Tibial nerve (tissue), 4 donors: ENCODE measurements around the gene APLN. TPM values are rescaled to one million over a fixed set of nuclear protein-coding genes. Genes with fewer than 3 reads are reported as not detected.

ENCODE experiments used
- DNase-seq, 2 donors: peaks; one replicate each; pipeline ENCODE4 v3.0.0-alpha.2; 2019; ENCODE audit warnings: low spot score in 2 of 2
- H3K27ac ChIP-seq, 4 donors: fragments of 200-600 bp; sonication (generic) in 3 of 4; one replicate each; pipeline ENCODE4 v1.5.1; 2017 to 2019; ENCODE audit warnings: mild to moderate bottlenecking in 1 of 4
- H3K27me3 ChIP-seq, 2 donors: fragments of 200-600 bp; sonication (generic) in 1 of 2; one replicate each; pipeline versions ENCODE4 v1.5.1 to v1.6.0; 2017 to 2019
- H3K36me3 ChIP-seq, 3 donors: fragments of 200-600 bp; sonication (generic); one replicate each; pipeline ENCODE4 v1.5.1; 2018 to 2019
- H3K4me1 ChIP-seq, 4 donors: fragments of 200-600 bp; sonication (generic) in 3 of 4; one replicate each; pipeline ENCODE4 v1.5.1; 2017 to 2019
- H3K4me3 ChIP-seq, 4 donors: fragments of 200-600 bp; sonication (generic) in 3 of 4; one replicate each; pipeline ENCODE4 v1.5.1; 2017 to 2019; ENCODE audit warnings: mild to moderate bottlenecking in 1 of 4, moderate library complexity in 1 of 4
- H3K9me3 ChIP-seq, 4 donors: fragments of 200-600 bp; sonication (generic) in 3 of 4; one replicate each; pipeline ENCODE4 v1.5.1; 2017 to 2019
- CTCF ChIP-seq, 5 experiments: fragments of 200-600 bp in 3 of 5; fragments of 450-650 bp in 2 of 5; sonication (generic) in 3 of 5; IDR thresholded peaks; one replicate each; pipeline ENCODE4 v1.5.1; 2016 to 2019; ENCODE audit warnings: antibody characterized with exemption in 5 of 5, mild to moderate bottlenecking in 3 of 5, moderate library complexity in 2 of 5
- EP300 ChIP-seq, 2 donors: sonication (generic); formaldehyde crosslinking; IDR thresholded peaks; one replicate each; pipeline ENCODE4 v1.6.1; 2017; ENCODE audit warnings: antibody characterized with exemption in 2 of 2, mild to moderate bottlenecking in 1 of 2
- POLR2A ChIP-seq, 2 donors: fragments of 450-650 bp; IDR thresholded peaks; one replicate each; pipeline ENCODE4 v1.6.1; 2017; ENCODE audit warnings: antibody characterized with exemption in 2 of 2, mild to moderate bottlenecking in 2 of 2, moderate library complexity in 2 of 2
- WGBS, 2 donors: methylation state at CpG; one replicate each; pipeline ENCODE4 v1.1.5; 2018; 5-methylcytosine and 5-hydroxymethylcytosine counted together
- total RNA-seq, 4 donors: library from RNA; depleted of rRNA; stranded (reverse); fragments of >200 nt; gene quantifications; one replicate each; pipeline ENCODE4 v1.1.0, GENCODE V29; 2016

The APLN gene
- total RNA-seq, 4 donors from 2014 or later: 0.20 to 0.60 (median 0.21) TPM; not detected in 1

- H3K4me3 ChIP-seq: no peak overlapping the region
- no peak for DNase-seq
- 86 to 93% methylated on average over 5 of the region's 5 CpGs for WGBS, 2 donors
- H3K27ac ChIP-seq: no peak overlapping the region
- H3K4me1 ChIP-seq: no peaks in the 10 kb centered on the region
- H3K27me3 ChIP-seq: no peaks in the 10 kb centered on the region
- no peaks in the 10 kb centered on the region for H3K36me3 ChIP-seq
- no peaks in the 10 kb centered on the region for H3K9me3 ChIP-seq
- TF ChIP-seq CTCF (IDR thresholded peaks at IDR 0.05): no peak
These were observed 22.9 kb downstream of the APLN start for GRCh38 chrX:129631849-129632248.

DNA sequence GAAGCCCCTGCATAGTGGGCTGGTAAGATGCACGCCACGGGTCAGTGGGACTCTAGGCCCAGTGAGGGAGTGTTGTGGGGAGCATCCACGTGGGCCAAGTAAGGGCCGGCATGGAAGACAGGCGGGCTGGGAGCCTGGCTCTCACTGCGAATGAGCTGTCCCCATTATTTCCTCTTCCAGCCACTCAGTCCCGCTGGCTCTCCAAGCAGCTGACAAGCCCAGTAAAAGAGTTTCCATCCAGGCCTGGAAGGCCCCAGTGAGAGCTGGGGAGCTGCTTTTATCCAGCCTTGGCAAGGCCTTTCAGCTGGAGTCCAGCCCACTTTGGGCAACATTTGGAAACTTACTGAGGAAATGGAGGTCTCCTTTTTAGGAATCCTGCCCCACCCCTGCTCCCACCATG lies 24.9 kb downstream of the APLN start:
- no peaks in the 10 kb centered on the region for H3K4me1 ChIP-seq
- no peaks in the 10 kb centered on the region for H3K36me3 ChIP-seq
- TF ChIP-seq POLR2A (IDR thresholded peaks at IDR 0.05) (no peak), CTCF (IDR thresholded peaks at IDR 0.05) (no peak), EP300 (IDR thresholded peaks at IDR 0.05) (no peak)
- H3K9me3 ChIP-seq: no peaks in the 10 kb centered on the region
- no peak overlapping the region for H3K4me3 ChIP-seq
- H3K27me3 ChIP-seq: no peaks in the 10 kb centered on the region
- WGBS, 2 donors: 69 to 74% methylated on average over 4 to 7 of the region's 7 CpGs
- H3K27ac ChIP-seq: no peak overlapping the region
- DNase-seq: no peak

DNA sequence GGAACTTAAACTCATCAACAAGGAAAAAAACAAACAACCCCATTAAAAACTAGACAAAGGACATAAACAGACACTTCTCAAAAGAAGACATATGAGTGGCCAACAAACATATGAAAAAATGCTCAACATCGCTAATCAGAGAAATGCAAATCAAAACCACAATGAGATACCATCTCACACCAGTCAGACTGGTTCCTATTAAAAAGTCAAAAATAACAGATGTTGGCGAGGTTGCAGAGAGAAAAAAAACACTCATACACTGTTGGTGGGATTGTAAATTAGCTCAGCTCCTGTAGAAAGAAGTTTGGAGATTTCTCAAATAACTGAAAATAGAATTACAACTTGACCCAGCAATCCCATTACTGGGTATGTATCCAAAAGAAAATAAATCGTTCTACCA lies 28.7 kb downstream of the APLN start:
- H3K4me1 ChIP-seq: no peaks in the 10 kb centered on the region
- no peaks in the 10 kb centered on the region for H3K9me3 ChIP-seq
- no peak overlapping the region for H3K4me3 ChIP-seq
- TF ChIP-seq CTCF (IDR thresholded peaks at IDR 0.05) (no peak), POLR2A (IDR thresholded peaks at IDR 0.05) (no peak)
- 59 to 60% methylated on average over 3 of the region's 3 CpGs for WGBS, 2 donors
- no peaks in the 10 kb centered on the region for H3K27me3 ChIP-seq
- DNase-seq: no peak
- H3K27ac ChIP-seq: no peak overlapping the region
- H3K36me3 ChIP-seq: no peaks in the 10 kb centered on the region

DNA sequence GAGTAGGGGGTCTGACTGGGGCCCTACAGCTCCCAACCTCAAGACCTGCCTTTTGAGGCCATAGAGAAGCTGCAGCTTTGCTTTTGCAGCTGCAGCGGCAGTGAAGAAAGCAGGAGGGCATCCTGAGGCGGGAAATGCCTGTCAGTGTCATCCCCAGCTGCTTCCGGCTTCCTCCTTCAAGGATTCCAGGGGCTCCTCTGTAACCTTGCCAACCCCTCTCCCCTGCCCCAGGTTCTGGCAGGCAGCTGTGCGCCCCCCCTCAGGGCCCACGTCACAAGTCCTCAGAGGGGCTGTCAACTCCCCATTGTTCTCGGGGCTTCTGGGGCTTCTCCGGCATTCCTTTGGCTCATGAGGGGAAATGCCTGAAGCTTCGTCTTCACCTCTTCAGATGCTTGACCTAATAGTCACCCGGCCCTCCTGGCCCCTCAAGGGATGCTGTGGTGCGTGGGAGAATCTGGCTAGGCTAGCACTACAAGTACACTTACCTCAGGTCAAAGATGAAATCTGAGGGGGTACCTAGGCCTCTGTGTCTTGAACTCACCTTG lies 31.9 kb downstream of the APLN start:
- WGBS, 2 donors: 56% methylated on average over 10 of the region's 10 CpGs; no CpG with 5 or more reads in 1 of the 2 donors
- Histone ChIP-seq H3K36me3 (no peaks in the 10 kb centered on the region), H3K4me3 (no peak overlapping the region), H3K9me3 (no peaks in the 10 kb centered on the region), H3K27ac (no peak overlapping the region), H3K4me1 (no peaks in the 10 kb centered on the region), H3K27me3 (no peaks in the 10 kb centered on the region)
- no peak for DNase-seq
- TF ChIP-seq CTCF (IDR thresholded peaks at IDR 0.05) (no peak), EP300 (IDR thresholded peaks at IDR 0.05) (no peak), POLR2A (IDR thresholded peaks at IDR 0.05) (no peak)

DNA sequence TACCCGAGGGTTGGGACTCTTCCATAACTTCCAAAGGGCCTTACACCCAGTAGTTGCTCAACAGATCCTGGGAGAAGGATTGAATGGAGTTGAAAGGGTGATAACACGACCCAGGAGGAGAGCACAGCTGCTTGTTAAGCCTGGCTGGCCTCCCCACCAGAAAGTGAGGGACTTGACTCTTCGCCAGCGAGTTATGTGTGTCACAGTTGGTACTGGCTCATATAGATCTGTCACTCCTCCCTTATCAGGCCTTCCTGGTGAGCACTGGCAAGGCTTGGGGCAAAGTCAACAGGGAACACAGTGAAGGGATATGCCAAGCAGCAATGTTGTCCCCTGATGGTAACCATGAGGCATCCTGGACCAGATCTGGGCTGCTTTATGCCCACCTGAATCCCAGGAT lies 35.8 kb downstream of the APLN start:
- WGBS, 2 donors: 62 to 85% methylated on average over 4 of the region's 4 CpGs
- no peaks in the 10 kb centered on the region for H3K9me3 ChIP-seq
- H3K27me3 ChIP-seq: peaks cover 0 to 4% of the 10 kb centered on the region in 2 donors
- H3K4me3 ChIP-seq: no peak overlapping the region
- TF ChIP-seq POLR2A (IDR thresholded peaks at IDR 0.05) (no peak), EP300 (IDR thresholded peaks at IDR 0.05) (no peak), CTCF (IDR thresholded peaks at IDR 0.05) (no peak)
- no peak for DNase-seq
- no peaks in the 10 kb centered on the region for H3K4me1 ChIP-seq
- H3K27ac ChIP-seq: no peak overlapping the region
- H3K36me3 ChIP-seq: no peaks in the 10 kb centered on the region
